GM12891 (cell line): ENCODE measurements around the gene NUDT19.
"Not testable (repeated sequence)": the region's sequence is repeated elsewhere in the genome, so short reads cannot be mapped to it uniquely, and the experiment has no call there.

ENCODE experiments used
- DNase-seq: peaks from one replicate; pipeline ENCODE4 v3.0.0; 2011; ENCODE audit warnings: low spot score; ENCODE audit not compliant: insufficient read length
- FAIRE-seq: peaks from 2 replicates; lab custom pipeline; 2011; peaks lifted over from hg19 to GRCh38; lab: Jason Lieb, UNC
- PAX5 ChIP-seq: IDR thresholded peaks from 2 replicates; pipeline ENCODE4 v1.6.1; 2011; ENCODE audit warnings: low read length, moderate library complexity, mild to moderate bottlenecking; ENCODE audit not compliant: insufficient read depth, severe bottlenecking
- POLR2A ChIP-seq: IDR thresholded peaks from 2 replicates; pipeline ENCODE4 v1.6.1; 2011; ENCODE audit warnings: low read depth, low read length, control low read depth
- POLR2AphosphoS5 ChIP-seq: IDR thresholded peaks from 2 replicates; pipeline ENCODE4 v1.6.1; 2011; ENCODE audit warnings: low read depth, low read length, control low read depth
- POU2F2 ChIP-seq: IDR thresholded peaks from 2 replicates; pipeline ENCODE4 v1.6.1; 2011; ENCODE audit warnings: low read depth, mild to moderate bottlenecking, control low read depth, low read length, moderate library complexity
- SPI1 ChIP-seq: IDR thresholded peaks from 2 replicates; pipeline ENCODE4 v1.6.1; 2011; ENCODE audit warnings: low read depth, low read length, control low read depth
- TAF1 ChIP-seq: IDR thresholded peaks from 2 replicates; pipeline ENCODE4 v1.6.1; 2011; ENCODE audit warnings: low read depth, low read length, control low read depth

Gene NUDT19

DNA sequence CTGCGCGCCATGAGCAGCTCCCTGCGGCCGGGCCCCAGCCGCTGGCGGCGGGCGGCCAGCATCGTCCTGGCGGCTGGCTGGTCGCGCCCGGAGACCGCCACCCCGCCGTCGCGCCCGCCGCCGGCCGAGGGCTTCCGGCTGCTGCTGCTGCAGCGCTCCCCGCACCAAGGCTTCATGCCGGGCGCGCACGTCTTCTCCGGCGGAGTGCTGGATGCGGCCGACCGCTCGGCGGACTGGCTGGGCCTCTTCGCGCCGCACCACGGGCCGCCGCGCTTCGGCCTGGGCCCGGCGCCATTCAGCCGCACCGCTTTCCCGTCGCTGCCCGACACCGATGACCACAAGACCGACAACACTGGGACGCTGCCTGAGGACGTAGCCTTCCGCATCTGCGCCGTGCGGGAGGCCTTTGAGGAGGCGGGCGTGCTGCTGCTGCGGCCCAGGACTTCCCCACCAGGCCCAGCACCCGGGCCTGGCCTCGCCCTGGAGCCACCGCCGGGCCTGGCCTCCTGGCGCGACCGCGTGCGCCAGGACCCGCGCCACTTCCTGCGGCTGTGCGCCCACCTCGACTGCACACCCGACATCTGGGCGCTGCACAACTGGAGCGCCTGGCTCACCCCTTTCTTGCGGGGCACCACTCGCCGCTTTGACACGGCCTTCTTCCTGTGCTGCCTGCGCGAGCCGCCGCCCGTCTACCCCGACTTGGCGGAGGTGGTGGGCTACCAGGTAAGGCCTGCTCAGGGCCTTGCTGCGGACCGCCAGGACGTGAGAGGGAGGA, 518 bp downstream of the NUDT19 start:
- DNase-seq (peak; percentile 46), FAIRE-seq (peak; percentile 56)
- TF ChIP-seq PAX5 (no peak), POLR2AphosphoS5 (no peak; the same call in 1 of the 2 replicates), POU2F2 (no peak), SPI1 (0 out of 2 replicates have a peak, but pooled peaks have one; percentile 28), TAF1 (peak; percentile 15; the same call in 1 of the 2 replicates), POLR2A (peak; percentile 52; the same call in 1 of the 2 replicates)

DNA sequence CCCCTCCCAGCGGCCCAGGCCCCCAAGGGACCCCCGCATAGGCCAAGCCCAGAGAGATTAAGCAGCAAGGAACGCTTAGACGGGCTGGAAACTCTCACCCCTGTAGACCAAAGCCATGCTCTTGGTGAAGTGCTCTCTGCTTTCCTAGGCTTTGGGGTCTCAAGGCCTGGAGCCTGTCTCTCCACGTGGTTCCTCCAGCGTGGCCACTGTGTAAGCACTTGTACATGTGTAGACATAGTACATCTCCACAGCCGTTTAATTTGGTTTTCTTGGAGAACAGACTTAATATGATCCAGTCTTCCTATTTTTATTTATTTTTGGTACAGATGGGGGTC, 1.1 kb downstream of the NUDT19 start:
- no peak for FAIRE-seq
- TF ChIP-seq POLR2A, result no peak
- TF ChIP-seq POU2F2, result no peak
- no peak for TF ChIP-seq POLR2AphosphoS5
- no peak for TF ChIP-seq SPI1
- TF ChIP-seq PAX5, result no peak
- TF ChIP-seq TAF1, result no peak
- DNase-seq, result no peak

DNA sequence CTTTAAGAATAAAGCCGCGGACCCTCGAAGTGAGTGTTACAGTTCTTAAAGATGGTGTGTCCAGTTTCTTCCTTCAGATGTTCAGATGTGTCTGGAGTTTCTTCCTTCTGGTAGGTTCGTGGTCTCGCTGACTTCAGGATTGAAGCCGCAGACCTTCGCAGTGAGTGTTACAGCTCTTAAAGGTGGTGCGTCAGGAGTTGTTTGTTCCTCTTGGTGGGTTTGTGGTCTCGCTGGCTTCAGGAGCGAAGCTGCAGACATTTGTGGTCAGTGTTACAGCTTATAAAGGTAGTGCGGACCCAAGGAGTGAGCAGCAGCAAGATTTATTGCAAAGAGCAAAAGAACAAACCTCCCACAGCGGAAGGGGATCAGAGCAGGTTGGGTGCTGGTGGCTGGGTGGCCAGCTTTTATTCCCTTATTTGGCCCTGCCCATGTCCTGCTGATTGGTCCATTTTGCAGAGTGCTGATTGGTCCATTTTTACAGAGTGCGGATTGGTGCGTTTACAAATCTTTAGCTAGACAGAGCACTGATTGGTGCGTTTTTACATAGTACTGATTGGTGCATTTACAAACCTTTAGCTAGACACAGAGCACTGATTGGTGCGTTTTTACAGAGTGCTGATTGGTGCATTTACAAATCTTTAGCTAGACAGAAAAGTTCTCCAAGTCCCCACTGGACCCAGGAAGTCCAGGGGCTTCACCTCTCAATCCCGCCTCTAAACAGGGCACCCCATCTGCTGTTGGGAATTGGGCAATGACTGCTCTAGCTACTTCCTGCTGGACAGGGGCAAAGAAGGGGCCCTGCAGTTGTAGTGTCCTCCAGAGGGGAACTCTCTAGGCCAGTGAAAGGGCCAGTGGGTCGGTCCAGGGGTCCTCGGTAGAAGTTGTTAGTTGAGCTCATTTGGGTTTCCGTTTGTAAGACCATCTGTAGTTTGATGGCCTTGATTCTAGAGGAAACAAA, 1.8 kb downstream of the NUDT19 start:
- not testable (repeated sequence) for DNase-seq, FAIRE-seq
- TF ChIP-seq POLR2A, result peak; percentile 90
- TF ChIP-seq POLR2AphosphoS5, result peak; percentile 81
- TF ChIP-seq TAF1, result peak; percentile 57; the same call in 1 of the 2 replicates

DNA sequence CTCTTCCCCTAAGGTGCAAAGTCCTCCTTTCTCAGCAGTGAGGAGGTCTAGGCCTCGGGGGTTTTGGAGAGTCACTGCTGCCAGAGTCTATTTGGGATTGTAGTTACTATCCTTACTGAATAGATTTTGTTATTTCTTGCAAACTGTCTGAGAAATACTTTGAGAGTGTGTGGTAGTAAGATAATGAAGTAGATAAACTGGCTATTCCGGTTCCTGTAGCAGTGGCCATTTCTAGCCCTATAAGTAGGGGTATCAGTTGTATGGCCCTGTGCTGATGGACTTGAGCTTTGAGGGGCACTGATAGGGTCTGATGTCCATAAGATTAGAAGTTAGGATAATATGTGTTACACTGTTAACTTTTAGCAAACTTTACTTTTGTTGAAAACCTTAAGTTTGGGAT, 2.7 kb downstream of the NUDT19 start:
- not testable (repeated sequence) for DNase-seq, FAIRE-seq

DNA sequence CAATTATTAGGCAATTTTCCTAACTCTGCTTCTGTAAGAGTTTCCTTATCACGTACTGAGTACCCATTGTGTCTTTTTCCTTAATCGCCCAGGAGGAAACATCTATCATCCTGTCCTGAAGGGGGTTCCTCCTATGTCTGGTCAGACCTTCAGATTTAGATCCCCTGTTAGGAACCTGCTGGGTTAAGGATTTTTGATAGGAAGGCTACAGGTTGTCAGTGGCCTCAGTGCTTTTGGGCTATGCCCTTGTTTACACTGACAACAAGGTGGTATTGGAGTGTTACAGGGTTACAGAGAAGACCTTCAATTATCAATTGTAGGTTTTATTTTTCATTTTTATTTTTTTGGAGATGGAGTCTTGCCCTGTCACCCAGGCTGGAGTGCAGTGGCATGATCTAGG, 3.2 kb downstream of the NUDT19 start:
- not testable (repeated sequence) for FAIRE-seq, DNase-seq

DNA sequence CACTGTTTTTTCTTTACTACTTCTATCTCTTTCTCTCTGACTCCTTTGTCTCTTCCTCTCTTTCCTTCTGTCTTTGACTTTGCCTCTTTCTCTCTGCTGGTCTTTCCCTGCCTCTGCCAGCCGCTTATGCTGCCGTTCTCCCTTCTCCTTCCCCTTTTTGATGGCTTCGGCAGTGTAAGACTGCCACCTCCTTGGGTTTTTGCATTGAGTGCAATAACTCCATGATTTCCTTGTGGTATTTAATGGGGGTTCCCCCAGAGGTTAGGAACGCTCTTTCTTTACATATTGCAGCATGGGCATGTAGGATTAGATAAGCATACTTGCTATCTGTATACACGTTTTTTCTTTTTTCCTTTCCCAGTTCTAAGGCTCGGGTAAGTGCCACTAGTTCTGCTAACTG, 3.9 kb downstream of the NUDT19 start:
- not testable (repeated sequence) for FAIRE-seq, DNase-seq

DNA sequence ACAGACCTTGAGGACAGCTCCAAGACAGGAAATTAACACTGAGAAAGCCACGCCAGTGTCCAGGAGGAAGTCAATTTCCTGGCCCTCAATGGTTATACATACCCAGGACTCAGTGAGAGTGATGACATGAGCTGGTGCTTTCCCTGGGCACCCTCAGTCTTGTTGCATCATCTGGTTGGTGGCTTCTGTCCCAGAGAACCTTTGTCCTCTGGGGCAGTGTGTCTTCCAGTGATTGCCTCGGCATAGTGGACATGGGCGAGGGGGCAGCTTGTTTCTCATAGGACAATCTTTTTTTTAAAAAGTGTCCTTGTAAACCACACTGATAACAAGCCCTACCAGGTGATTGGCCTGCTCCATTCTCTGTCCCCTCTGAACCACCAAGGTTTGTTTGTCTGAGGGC, 5.2 kb downstream of the NUDT19 start:
- FAIRE-seq, DNase-seq: not testable (repeated sequence)

DNA sequence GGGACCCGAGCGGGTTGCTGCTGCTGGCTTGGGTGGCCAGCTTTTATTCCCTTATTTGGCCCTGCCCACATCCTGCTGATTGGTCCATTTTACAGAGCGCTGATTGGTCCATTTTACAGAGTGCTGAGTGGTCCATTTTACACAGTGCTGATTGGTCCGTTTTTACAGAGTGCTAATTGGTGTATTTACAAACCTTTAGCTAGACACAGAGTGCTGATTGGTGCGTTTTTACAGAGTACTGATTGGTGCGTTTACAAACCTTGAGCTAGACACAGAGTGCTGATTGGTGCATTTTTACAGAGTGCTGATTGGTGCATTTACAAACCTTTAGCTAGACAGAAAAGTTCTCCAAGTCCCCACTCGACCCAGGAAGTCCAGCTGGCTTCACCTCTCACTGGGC, 8.5 kb downstream of the NUDT19 start:
- not testable (repeated sequence) for FAIRE-seq, DNase-seq

DNA sequence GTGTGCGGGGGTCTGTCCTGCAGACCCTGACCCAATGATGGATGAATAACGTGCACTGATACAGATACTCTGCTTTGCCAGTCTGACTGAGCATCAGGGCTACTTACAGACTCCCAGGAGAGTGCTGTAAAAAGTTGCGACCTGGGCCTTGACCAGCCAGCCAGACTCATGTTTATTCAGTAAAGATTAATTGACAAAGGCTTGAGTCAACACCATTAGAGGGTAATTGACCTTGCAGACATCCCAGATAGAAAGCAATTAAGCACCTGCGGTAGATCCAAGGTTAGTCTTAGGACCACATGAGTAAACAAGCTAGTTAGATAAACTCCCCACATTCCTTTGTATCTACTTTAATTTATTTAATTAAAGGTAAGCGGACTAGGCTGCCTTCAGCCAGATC, 10.4 kb downstream of the NUDT19 start:
- FAIRE-seq, result no peak
- TF ChIP-seq TAF1 (no peak), POLR2AphosphoS5 (no peak), SPI1 (no peak), POLR2A (no peak), PAX5 (no peak), POU2F2 (no peak)
- no peak for DNase-seq

DNA sequence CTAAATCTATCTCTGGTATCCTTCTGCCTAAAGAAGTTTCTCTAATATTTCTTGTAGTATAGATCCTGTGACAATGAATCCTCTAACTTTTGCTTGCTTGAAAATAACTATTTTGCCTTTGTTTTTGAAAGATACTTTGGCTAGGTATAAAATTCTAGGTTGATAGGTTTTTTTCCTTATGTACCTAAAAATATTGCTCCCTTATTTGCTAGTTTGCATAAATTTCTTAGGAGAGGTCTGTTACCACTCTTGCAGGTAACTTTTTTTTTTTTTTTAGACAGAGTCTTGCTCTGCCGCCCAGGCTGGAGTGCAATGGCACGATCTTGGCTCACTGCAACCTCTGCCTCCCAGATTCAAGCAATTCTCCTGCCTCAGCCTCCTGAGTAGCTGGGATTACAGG, 12.4 kb downstream of the NUDT19 start:
- not testable (repeated sequence) for FAIRE-seq, DNase-seq

DNA sequence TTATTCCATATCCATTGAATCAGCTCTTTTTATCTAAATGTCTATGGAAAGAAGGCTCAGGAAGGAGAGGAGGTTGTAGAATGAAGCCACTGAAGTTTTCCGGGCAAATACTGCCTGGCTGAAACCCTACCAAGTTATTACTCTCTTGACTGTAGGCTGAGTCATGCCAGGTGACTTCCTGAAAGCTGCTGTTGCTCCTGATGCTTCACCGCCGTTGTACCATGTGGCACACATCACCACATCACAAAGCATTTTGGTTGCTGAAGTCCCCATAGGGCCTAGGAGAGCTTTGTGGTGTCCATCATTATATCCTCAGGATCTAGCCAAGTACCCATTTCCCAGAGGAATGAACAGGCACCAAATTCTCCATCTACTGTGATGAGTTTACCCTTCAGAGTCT, 16.8 kb downstream of the NUDT19 start:
- TF ChIP-seq TAF1, result no peak
- TF ChIP-seq POLR2AphosphoS5, result no peak
- no peak for TF ChIP-seq POLR2A
- no peak for TF ChIP-seq SPI1
- no peak for TF ChIP-seq POU2F2
- TF ChIP-seq PAX5, result no peak
- no peak for FAIRE-seq
- DNase-seq, result no peak
